Measurements from ENCODE around the gene MT1H.
"Not testable (repeated sequence)": the region's sequence is repeated elsewhere in the genome, so short reads cannot be mapped to it uniquely, and the experiment has no call there.

MT1H gene

GRCh38 chr16:56709443-56710040 is 39.9 kb downstream of the MT1H start:
- H3K9me3 ChIP-seq (ENCODE audit: control insufficient read depth in 2 of 2, low read length in 2 of 2) = no peaks in the 10 kb centered on the region
- no peak overlapping the region for H3K27ac ChIP-seq (ENCODE audit: low read length)
- H3K4me1 ChIP-seq (ENCODE audit: control insufficient read depth, insufficient read depth, low read length) = no peaks in the 10 kb centered on the region
- no peak overlapping the region for H3K9ac ChIP-seq (ENCODE audit: low read length in 2 of 2)
- no peak overlapping the region for H3K4me3 ChIP-seq (ENCODE audit: low read length in 2 of 2)
- H3K27me3 ChIP-seq (ENCODE audit: control insufficient read depth in 1 of 2, insufficient read depth in 2 of 2, low read length in 2 of 2) = no peaks in the 10 kb centered on the region
- no peaks in the 10 kb centered on the region for H3K36me3 ChIP-seq (ENCODE audit: control insufficient read depth in 2 of 2, insufficient read depth in 2 of 2, low read length in 2 of 2)

GRCh38 chr16:56710181-56710737 is 40.6 kb downstream of the MT1H start:
- H3K4me1 ChIP-seq (ENCODE audit: control insufficient read depth, insufficient read depth, low read length) = no peaks in the 10 kb centered on the region
- H3K36me3 ChIP-seq (ENCODE audit: control insufficient read depth in 2 of 2, insufficient read depth in 2 of 2, low read length in 2 of 2) = no peaks in the 10 kb centered on the region
- H3K9ac ChIP-seq (ENCODE audit: low read length in 2 of 2) = no peak overlapping the region
- H3K9me3 ChIP-seq (ENCODE audit: control insufficient read depth in 2 of 2, low read length in 2 of 2) = no peaks in the 10 kb centered on the region
- no peaks in the 10 kb centered on the region for H3K27me3 ChIP-seq (ENCODE audit: control insufficient read depth in 1 of 2, insufficient read depth in 2 of 2, low read length in 2 of 2)
- H3K27ac ChIP-seq (ENCODE audit: low read length) = no peak overlapping the region
- H3K4me3 ChIP-seq (ENCODE audit: low read length in 2 of 2) = no peak overlapping the region

GRCh38 chr16:56711862-56712261 is 42.2 kb downstream of the MT1H start:
- no peaks in the 10 kb centered on the region for H3K36me3 ChIP-seq (ENCODE audit: control insufficient read depth in 2 of 2, insufficient read depth in 2 of 2, low read length in 2 of 2)
- H3K9me3 ChIP-seq (ENCODE audit: control insufficient read depth in 2 of 2, low read length in 2 of 2) = no peaks in the 10 kb centered on the region
- H3K4me1 ChIP-seq (ENCODE audit: control insufficient read depth, insufficient read depth, low read length) = no peaks in the 10 kb centered on the region
- H3K9ac ChIP-seq (ENCODE audit: low read length in 2 of 2) = no peak overlapping the region
- H3K27me3 ChIP-seq (ENCODE audit: control insufficient read depth in 1 of 2, insufficient read depth in 2 of 2, low read length in 2 of 2) = no peaks in the 10 kb centered on the region
- H3K27ac ChIP-seq (ENCODE audit: low read length) = no peak overlapping the region
- H3K4me3 ChIP-seq (ENCODE audit: low read length in 2 of 2) = no peak overlapping the region

- Histone ChIP-seq H3K9me3 (ENCODE audit: control insufficient read depth in 2 of 2, low read length in 2 of 2) (no peaks in the 10 kb centered on the region), H3K27me3 (ENCODE audit: control insufficient read depth in 1 of 2, insufficient read depth in 2 of 2, low read length in 2 of 2) (no peaks in the 10 kb centered on the region), H3K4me1 (ENCODE audit: control insufficient read depth, insufficient read depth, low read length) (no peaks in the 10 kb centered on the region), H3K4me3 (ENCODE audit: low read length in 2 of 2) (no peak overlapping the region), H3K27ac (ENCODE audit: low read length) (no peak overlapping the region), H3K9ac (ENCODE audit: low read length in 2 of 2) (no peak overlapping the region), H3K36me3 (ENCODE audit: control insufficient read depth in 2 of 2, insufficient read depth in 2 of 2, low read length in 2 of 2) (no peaks in the 10 kb centered on the region)
These were observed 44.2 kb downstream of the MT1H start for GRCh38 chr16:56713794-56714193.

- Histone ChIP-seq H3K27me3 (ENCODE audit: control insufficient read depth in 1 of 2, insufficient read depth in 2 of 2, low read length in 2 of 2) (no peaks in the 10 kb centered on the region), H3K9me3 (ENCODE audit: control insufficient read depth in 2 of 2, low read length in 2 of 2) (no peaks in the 10 kb centered on the region), H3K4me1 (ENCODE audit: control insufficient read depth, insufficient read depth, low read length) (no peaks in the 10 kb centered on the region), H3K4me3 (ENCODE audit: low read length in 2 of 2) (no peak overlapping the region), H3K9ac (ENCODE audit: low read length in 2 of 2) (no peak overlapping the region), H3K27ac (ENCODE audit: low read length) (no peak overlapping the region), H3K36me3 (ENCODE audit: control insufficient read depth in 2 of 2, insufficient read depth in 2 of 2, low read length in 2 of 2) (no peaks in the 10 kb centered on the region)
These were observed 45.5 kb downstream of the MT1H start for GRCh38 chr16:56715126-56715525.

GRCh38 chr16:56716761-56717160 is 47.1 kb downstream of the MT1H start:
- no peak overlapping the region for H3K27ac ChIP-seq (ENCODE audit: low read length)
- H3K4me3 ChIP-seq (ENCODE audit: low read length in 2 of 2) = no peak overlapping the region
- H3K9me3 ChIP-seq (ENCODE audit: control insufficient read depth in 2 of 2, low read length in 2 of 2) = no peaks in the 10 kb centered on the region
- no peaks in the 10 kb centered on the region for H3K36me3 ChIP-seq (ENCODE audit: control insufficient read depth in 2 of 2, insufficient read depth in 2 of 2, low read length in 2 of 2)
- H3K4me1 ChIP-seq (ENCODE audit: control insufficient read depth, insufficient read depth, low read length) = no peaks in the 10 kb centered on the region
- H3K9ac ChIP-seq (ENCODE audit: low read length in 2 of 2) = no peak overlapping the region
- H3K27me3 ChIP-seq (ENCODE audit: control insufficient read depth in 1 of 2, insufficient read depth in 2 of 2, low read length in 2 of 2) = no peaks in the 10 kb centered on the region

GRCh38 chr16:56717532-56717931 is 47.9 kb downstream of the MT1H start:
- not testable (repeated sequence) for H3K36me3 ChIP-seq (ENCODE audit: control insufficient read depth in 2 of 2, insufficient read depth in 2 of 2, low read length in 2 of 2); H3K4me1 ChIP-seq (ENCODE audit: control insufficient read depth, insufficient read depth, low read length); H3K9ac ChIP-seq (ENCODE audit: low read length in 2 of 2); H3K9me3 ChIP-seq (ENCODE audit: control insufficient read depth in 2 of 2, low read length in 2 of 2); H3K27ac ChIP-seq (ENCODE audit: low read length); H3K4me3 ChIP-seq (ENCODE audit: low read length in 2 of 2); H3K27me3 ChIP-seq (ENCODE audit: control insufficient read depth in 1 of 2, insufficient read depth in 2 of 2, low read length in 2 of 2)

All from stomach smooth muscle (tissue), 2 donors.